ENCODE measurements around the gene ZBTB17. TPM values are rescaled to one million over a fixed set of nuclear protein-coding genes. Genes with fewer than 3 reads are reported as not detected.
"Not testable (repeated sequence)": the region's sequence is repeated elsewhere in the genome, so short reads cannot be mapped to it uniquely, and the experiment has no call there.

The ZBTB17 gene
- total RNA-seq, 1 donor from 2014 or later = 63.9 TPM

- H3K4me3 Mint-ChIP-seq = no peak overlapping the region
- peaks cover 7% of the 10 kb centered on the region for H3K4me1 Mint-ChIP-seq
- H3K36me3 Mint-ChIP-seq (ENCODE audit: low read depth) = peaks cover 84% of the 10 kb centered on the region
- intact Hi-C loops (cut with micrococcal nuclease) = no loop called here
- H3K9me3 Mint-ChIP-seq = no peaks in the 10 kb centered on the region
- no peak overlapping the region for H3K27ac Mint-ChIP-seq
- no peaks in the 10 kb centered on the region for H3K27me3 Mint-ChIP-seq
- no peak for DNase-seq
Measured at GRCh38 chr1:15931401-15931800, 44.5 kb downstream of the ZBTB17 start.

GRCh38 chr1:15928971-15929965 lies 46.6 kb downstream of the ZBTB17 start:
- DNase-seq = no peak
- intact Hi-C loops (cut with micrococcal nuclease) = no loop called here
- no peaks in the 10 kb centered on the region for H3K9me3 Mint-ChIP-seq
- peak overlapping the region; percentile 69 for H3K27ac Mint-ChIP-seq
- H3K27me3 Mint-ChIP-seq = no peaks in the 10 kb centered on the region
- H3K36me3 Mint-ChIP-seq (ENCODE audit: low read depth) = peaks cover 78% of the 10 kb centered on the region
- peaks cover 7% of the 10 kb centered on the region for H3K4me1 Mint-ChIP-seq
- no peak overlapping the region for H3K4me3 Mint-ChIP-seq

GRCh38 chr1:15926448-15926847 lies 49.5 kb downstream of the ZBTB17 start:
- H3K4me3 Mint-ChIP-seq; H3K4me1 Mint-ChIP-seq; intact Hi-C loops (cut with micrococcal nuclease); H3K27ac Mint-ChIP-seq; H3K9me3 Mint-ChIP-seq; H3K27me3 Mint-ChIP-seq; DNase-seq: not testable (repeated sequence)
- H3K36me3 Mint-ChIP-seq (ENCODE audit: low read depth) = peaks cover 71% of the 10 kb centered on the region

GRCh38 chr1:15923241-15923640 lies 52.7 kb downstream of the ZBTB17 start:
- no peaks in the 10 kb centered on the region for H3K9me3 Mint-ChIP-seq
- H3K4me3 Mint-ChIP-seq = no peak overlapping the region
- intact Hi-C loops (cut with micrococcal nuclease) = no loop called here
- H3K27ac Mint-ChIP-seq = no peak overlapping the region
- no peaks in the 10 kb centered on the region for H3K27me3 Mint-ChIP-seq
- peaks cover 19% of the 10 kb centered on the region for H3K4me1 Mint-ChIP-seq
- H3K36me3 Mint-ChIP-seq (ENCODE audit: low read depth) = peaks cover 62% of the 10 kb centered on the region
- no peak for DNase-seq

GRCh38 chr1:15918962-15919715 lies 56.8 kb downstream of the ZBTB17 start:
- Mint-ChIP-seq H3K27me3 (no peaks in the 10 kb centered on the region), H3K4me1 (peaks cover 35% of the 10 kb centered on the region), H3K4me3 (peak overlapping the region; percentile 66), H3K27ac (peak overlapping the region; percentile 72), H3K36me3 (ENCODE audit: low read depth) (peaks cover 67% of the 10 kb centered on the region), H3K9me3 (no peaks in the 10 kb centered on the region)
- intact Hi-C loops (cut with micrococcal nuclease) = loop anchor here (1.0 to 5.0 kb wide), 4 partner anchors 30 to 87 kb away; partner anchors contain the start of gene SPEN
- peak; percentile 88 for DNase-seq

- Mint-ChIP-seq H3K4me1 (peaks cover 38% of the 10 kb centered on the region), H3K9me3 (no peaks in the 10 kb centered on the region), H3K36me3 (ENCODE audit: low read depth) (peaks cover 64% of the 10 kb centered on the region), H3K27me3 (no peaks in the 10 kb centered on the region), H3K4me3 (peak overlapping the region; percentile 78), H3K27ac (peak overlapping the region; percentile 73)
- intact Hi-C loops (cut with micrococcal nuclease) = loop anchor here (5.0 kb wide), 1 partner anchor 85 kb away; no protein-coding TSS in a partner anchor
- DNase-seq = no peak
Measured at GRCh38 chr1:15916916-15917315, 59.0 kb downstream of the ZBTB17 start.

- DNase-seq = no peak
- Mint-ChIP-seq H3K36me3 (ENCODE audit: low read depth) (peaks cover 63% of the 10 kb centered on the region), H3K27me3 (no peaks in the 10 kb centered on the region), H3K4me1 (peaks cover 36% of the 10 kb centered on the region), H3K9me3 (no peaks in the 10 kb centered on the region), H3K27ac (peak overlapping the region; percentile 73), H3K4me3 (peak overlapping the region; percentile 78)
- intact Hi-C loops (cut with micrococcal nuclease) = loop anchor here (5.0 kb wide), 1 partner anchor 84 kb away; no protein-coding TSS in a partner anchor
Measured at GRCh38 chr1:15916417-15916816, 59.5 kb downstream of the ZBTB17 start.

GRCh38 chr1:15915991-15916390 lies 59.9 kb downstream of the ZBTB17 start:
- Mint-ChIP-seq H3K9me3 (no peaks in the 10 kb centered on the region), H3K36me3 (ENCODE audit: low read depth) (peaks cover 63% of the 10 kb centered on the region), H3K27ac (peak overlapping the region; percentile 38), H3K4me1 (peaks cover 35% of the 10 kb centered on the region), H3K27me3 (no peaks in the 10 kb centered on the region), H3K4me3 (peak overlapping the region; percentile 78)
- DNase-seq = peak; percentile 66
- intact Hi-C loops (cut with micrococcal nuclease) = loop anchor here (5.0 kb wide), 1 partner anchor 84 kb away; no protein-coding TSS in a partner anchor

- H3K9me3 Mint-ChIP-seq = not testable (repeated sequence)
Measured at GRCh38 chr1:15913607-15914006, 62.3 kb downstream of the ZBTB17 start.

GRCh38 chr1:15911927-15912326 lies 64.0 kb downstream of the ZBTB17 start:
- Mint-ChIP-seq H3K27me3 (no peaks in the 10 kb centered on the region), H3K4me1 (peaks cover 17% of the 10 kb centered on the region), H3K36me3 (ENCODE audit: low read depth) (peaks cover 54% of the 10 kb centered on the region), H3K27ac (no peak overlapping the region), H3K4me3 (no peak overlapping the region), H3K9me3 (no peaks in the 10 kb centered on the region)
- no peak for DNase-seq
- intact Hi-C loops (cut with micrococcal nuclease) = no loop called here

More at GRCh38 chr1:15913607-15914006, 62.3 kb downstream of the ZBTB17 start:
- H3K4me3 Mint-ChIP-seq; DNase-seq; H3K27ac Mint-ChIP-seq; intact Hi-C loops (cut with micrococcal nuclease); H3K27me3 Mint-ChIP-seq: not testable (repeated sequence)
- Mint-ChIP-seq H3K36me3 (ENCODE audit: low read depth) (peaks cover 63% of the 10 kb centered on the region), H3K4me1 (peaks cover 26% of the 10 kb centered on the region)

- H3K9me3 Mint-ChIP-seq = no peaks in the 10 kb centered on the region
- DNase-seq = no peak
- intact Hi-C loops (cut with micrococcal nuclease) = no loop called here
- H3K27ac Mint-ChIP-seq = no peak overlapping the region
- no peak overlapping the region for H3K4me3 Mint-ChIP-seq
- peaks cover 48% of the 10 kb centered on the region for H3K36me3 Mint-ChIP-seq (ENCODE audit: low read depth)
- no peaks in the 10 kb centered on the region for H3K27me3 Mint-ChIP-seq
- peaks cover 11% of the 10 kb centered on the region for H3K4me1 Mint-ChIP-seq
Measured at GRCh38 chr1:15911141-15911540, 64.8 kb downstream of the ZBTB17 start.

GRCh38 chr1:15908597-15908996 lies 67.3 kb downstream of the ZBTB17 start:
- Mint-ChIP-seq H3K9me3 (no peaks in the 10 kb centered on the region), H3K4me3 (no peak overlapping the region), H3K4me1 (peaks cover 4% of the 10 kb centered on the region), H3K27me3 (no peaks in the 10 kb centered on the region), H3K27ac (no peak overlapping the region), H3K36me3 (ENCODE audit: low read depth) (peaks cover 33% of the 10 kb centered on the region)
- DNase-seq = no peak
- intact Hi-C loops (cut with micrococcal nuclease) = no loop called here

- Mint-ChIP-seq H3K4me1 (peaks cover 14% of the 10 kb centered on the region), H3K27me3 (no peaks in the 10 kb centered on the region), H3K9me3 (no peaks in the 10 kb centered on the region), H3K4me3 (no peak overlapping the region), H3K27ac (no peak overlapping the region), H3K36me3 (ENCODE audit: low read depth) (peaks cover 21% of the 10 kb centered on the region)
- intact Hi-C loops (cut with micrococcal nuclease) = no loop called here
- no peak for DNase-seq
Measured at GRCh38 chr1:15902882-15903281, 73.0 kb downstream of the ZBTB17 start.
